ENCODE measurements around the gene FYTTD1. TPM values are rescaled to one million over a fixed set of nuclear protein-coding genes. Genes with fewer than 3 reads are reported as not detected.

The FYTTD1 gene
- total RNA-seq, 1 donor, result 40.2 TPM

DNA sequence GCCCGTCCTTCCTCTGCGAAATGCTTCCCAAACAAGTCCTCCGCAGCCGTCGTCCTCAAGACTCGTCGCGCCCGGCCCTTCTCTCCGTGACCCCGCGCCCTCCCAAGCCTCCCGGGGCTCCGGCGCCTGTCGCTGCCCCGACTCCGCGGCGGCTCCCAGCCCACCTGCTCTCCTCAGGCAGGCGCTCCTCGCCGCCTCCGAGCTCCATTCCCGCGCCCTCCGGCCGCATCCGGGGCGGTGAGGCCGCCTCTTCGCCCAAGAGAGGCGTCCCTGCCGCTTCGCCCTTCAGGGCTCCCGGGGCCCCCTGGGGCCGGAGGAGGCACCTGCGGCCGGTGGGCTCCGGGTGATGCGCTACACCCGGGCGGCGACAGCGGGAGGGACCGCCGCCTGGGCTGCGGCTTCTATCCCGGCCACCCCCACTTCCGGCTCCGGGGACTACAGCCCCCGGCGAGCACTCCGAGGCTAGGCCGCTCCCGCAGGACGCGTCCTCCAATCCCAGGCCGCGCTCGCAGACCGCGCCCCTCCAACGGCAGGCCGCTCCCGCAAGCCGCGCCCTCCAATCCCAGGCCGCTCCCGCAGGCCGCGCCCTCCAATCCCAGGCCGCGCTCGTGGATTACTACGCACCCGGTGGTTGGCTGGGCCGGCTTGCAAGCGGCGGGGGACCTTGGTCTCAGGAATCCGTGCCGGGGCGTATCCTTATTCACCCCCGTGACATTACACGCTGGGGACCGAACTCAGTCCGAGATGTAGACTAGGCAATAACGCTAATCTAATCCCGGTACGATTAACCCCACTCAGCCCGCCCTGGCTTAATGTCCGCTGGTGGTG lies 13.0 kb upstream of the FYTTD1 start, which contains the start of gene RUBCN:
Gene RUBCN (minus strand): TSS at position 414 of the 828 bp plus-strand sequence. CDS start 185 bp downstream, at position 229.
- DNase-seq (ENCODE audit: low read depth), result peak; percentile 89
- peak within 1 kb of the TSS; percentile 84 for H3K4me3 ChIP-seq (ENCODE audit: low read depth, low read length)
- TF ChIP-seq, protein P1, sequence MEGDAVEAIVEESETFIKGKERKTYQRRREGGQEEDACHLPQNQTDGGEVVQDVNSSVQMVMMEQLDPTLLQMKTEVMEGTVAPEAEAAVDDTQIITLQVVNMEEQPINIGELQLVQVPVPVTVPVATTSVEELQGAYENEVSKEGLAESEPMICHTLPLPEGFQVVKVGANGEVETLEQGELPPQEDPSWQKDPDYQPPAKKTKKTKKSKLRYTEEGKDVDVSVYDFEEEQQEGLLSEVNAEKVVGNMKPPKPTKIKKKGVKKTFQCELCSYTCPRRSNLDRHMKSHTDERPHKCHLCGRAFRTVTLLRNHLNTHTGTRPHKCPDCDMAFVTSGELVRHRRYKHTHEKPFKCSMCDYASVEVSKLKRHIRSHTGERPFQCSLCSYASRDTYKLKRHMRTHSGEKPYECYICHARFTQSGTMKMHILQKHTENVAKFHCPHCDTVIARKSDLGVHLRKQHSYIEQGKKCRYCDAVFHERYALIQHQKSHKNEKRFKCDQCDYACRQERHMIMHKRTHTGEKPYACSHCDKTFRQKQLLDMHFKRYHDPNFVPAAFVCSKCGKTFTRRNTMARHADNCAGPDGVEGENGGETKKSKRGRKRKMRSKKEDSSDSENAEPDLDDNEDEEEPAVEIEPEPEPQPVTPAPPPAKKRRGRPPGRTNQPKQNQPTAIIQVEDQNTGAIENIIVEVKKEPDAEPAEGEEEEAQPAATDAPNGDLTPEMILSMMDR (IDR thresholded peaks at IDR 0.05; ENCODE audit: insufficient read depth, low read length), result no peak

GRCh38 chr3:197737319-197737649 lies 12.4 kb upstream of the FYTTD1 start:
- TF ChIP-seq, protein P1 (IDR thresholded peaks at IDR 0.05; ENCODE audit: insufficient read depth, low read length), result no peak
- DNase-seq (ENCODE audit: low read depth), result no peak

DNA sequence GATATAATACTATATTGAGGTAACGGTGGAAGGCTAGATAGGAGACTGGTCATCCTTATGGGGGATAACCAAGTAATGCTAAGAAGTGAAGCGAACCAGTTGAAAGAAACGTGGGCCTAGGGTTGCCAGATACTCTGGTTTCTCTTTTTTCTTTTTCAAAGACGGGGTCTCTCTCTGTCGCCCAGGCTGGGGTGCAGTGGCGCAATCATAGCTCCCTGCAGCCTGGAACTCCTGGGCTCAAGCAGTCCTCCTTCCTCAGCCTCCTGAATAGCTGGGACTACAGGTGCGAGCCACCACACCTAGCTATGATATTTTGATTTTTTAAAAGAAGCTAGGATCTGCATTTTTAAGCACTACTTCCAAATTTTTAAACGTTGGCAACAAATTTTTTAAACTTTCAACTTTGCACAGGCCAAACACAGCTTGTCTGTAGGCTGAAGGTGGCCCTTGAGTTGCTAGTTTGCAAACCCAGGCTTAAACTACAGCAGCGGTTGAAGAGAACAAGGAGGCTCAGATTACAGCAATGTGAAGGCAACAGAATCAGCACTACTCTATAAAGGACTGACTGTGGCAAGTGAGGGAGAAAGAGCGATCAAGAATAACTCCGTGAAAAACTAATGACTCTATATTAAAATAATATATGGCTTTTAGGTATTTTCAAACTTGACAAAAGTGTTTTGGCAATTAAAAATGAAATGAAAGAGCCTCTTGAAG lies 11.8 kb upstream of the FYTTD1 start:
- TF ChIP-seq, protein P1 (IDR thresholded peaks at IDR 0.05; ENCODE audit: insufficient read depth, low read length), result no peak
- H3K4me3 ChIP-seq (ENCODE audit: low read depth, low read length), result peak overlapping the region; percentile 81
- DNase-seq (ENCODE audit: low read depth), result no peak

More at GRCh38 chr3:197737319-197737649, 12.4 kb upstream of the FYTTD1 start:
- peak overlapping the region; percentile 81 for H3K4me3 ChIP-seq (ENCODE audit: low read depth, low read length)

GRCh38 chr3:197742787-197743186 lies 6.9 kb upstream of the FYTTD1 start:
- H3K4me3 ChIP-seq (ENCODE audit: low read depth, low read length), result no peak overlapping the region
- DNase-seq (ENCODE audit: low read depth), result no peak
- TF ChIP-seq, protein P1 (IDR thresholded peaks at IDR 0.05; ENCODE audit: insufficient read depth, low read length), result no peak

DNA sequence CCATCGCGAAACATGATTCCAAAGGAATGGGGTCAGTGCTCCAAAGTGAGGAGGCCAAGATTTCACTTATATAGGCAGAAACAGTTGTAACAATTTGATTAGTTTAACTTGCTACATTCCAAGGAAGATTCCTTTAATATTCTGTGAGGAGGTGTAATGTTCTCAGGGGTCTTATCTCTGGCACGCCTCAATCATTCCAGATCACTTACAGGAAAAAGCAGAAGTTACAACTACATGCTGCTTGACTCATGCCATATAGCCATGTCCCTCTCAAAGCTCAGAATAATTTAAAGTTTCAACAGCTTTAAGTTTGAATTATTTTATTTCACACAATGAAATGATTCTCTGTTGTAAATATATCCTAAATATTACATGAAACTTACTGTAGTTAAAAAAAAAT lies 3.5 kb upstream of the FYTTD1 start:
- no peak for DNase-seq (ENCODE audit: low read depth)
- no peak overlapping the region for H3K4me3 ChIP-seq (ENCODE audit: low read depth, low read length)
- TF ChIP-seq, protein P1 (IDR thresholded peaks at IDR 0.05; ENCODE audit: insufficient read depth, low read length), result no peak

- no peak for DNase-seq (ENCODE audit: low read depth)
- H3K4me3 ChIP-seq (ENCODE audit: low read depth, low read length), result no peak overlapping the region
- TF ChIP-seq, protein P1 (IDR thresholded peaks at IDR 0.05; ENCODE audit: insufficient read depth, low read length), result no peak
Measured at GRCh38 chr3:197746801-197747237, 2.9 kb upstream of the FYTTD1 start.

All from fibroblast of the aortic adventitia (primary cell).